T follicular helper cell (primary cell): ENCODE results near the gene KATNB1.
"Not testable (repeated sequence)": the region's sequence is repeated elsewhere in the genome, so short reads cannot be mapped to it uniquely, and the experiment has no call there.

ENCODE experiments used
- DNase-seq: peaks from one replicate; pipeline ENCODE4 v3.0.0-alpha.2; 2020; ENCODE audit warnings: low read depth

KATNB1 gene

DNA sequence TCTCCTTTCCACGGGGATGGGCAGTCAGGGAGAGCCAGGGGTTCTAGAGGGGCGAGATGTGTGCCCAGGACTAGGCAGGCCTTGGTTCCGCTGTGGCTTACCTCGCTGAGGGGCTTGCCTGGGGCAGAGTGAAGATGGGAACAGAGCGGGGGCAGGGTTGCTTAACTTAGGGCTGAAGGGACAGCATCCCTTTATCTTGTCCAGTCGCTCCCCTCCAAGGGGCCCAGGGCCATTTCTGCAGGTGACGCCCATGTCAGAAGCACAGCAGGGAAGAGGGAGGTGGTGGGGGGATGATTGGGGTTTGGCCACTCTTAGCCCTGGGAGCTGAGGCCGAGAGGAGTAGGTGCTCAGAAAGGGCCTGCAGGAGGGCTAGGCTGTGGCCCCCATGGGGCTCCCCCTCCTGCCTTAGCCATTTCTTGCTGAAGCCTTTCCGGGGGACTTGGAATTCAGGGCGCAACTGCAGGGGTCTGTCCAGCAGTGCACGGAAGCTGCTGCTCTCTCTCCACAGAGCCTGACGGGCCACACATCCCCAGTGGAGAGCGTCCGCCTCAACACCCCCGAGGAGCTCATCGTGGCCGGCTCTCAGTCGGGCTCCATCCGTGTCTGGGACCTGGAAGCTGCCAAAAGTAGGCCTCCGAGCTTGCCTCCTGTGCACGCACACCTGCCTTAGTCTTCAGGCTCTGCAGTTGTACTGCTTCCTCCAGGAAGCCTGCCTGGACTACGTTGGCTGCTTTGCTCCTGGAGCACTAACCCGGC lies 8.5 kb downstream of the KATNB1 start:
- DNase-seq: no peak

DNA sequence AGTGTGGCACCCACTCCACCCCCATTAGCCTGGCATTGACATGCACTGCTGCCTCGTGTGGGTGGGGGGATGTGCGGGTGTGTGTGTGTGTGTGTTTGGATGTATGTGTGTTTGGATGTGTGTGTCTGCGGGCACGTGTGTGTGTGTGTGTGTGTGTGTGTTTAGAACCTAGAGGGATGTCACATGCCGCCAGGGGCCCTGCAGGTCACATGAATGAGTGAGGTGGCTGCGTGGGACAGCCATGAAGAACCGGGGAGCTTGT lies 9.0 kb downstream of the KATNB1 start:
- DNase-seq: no peak

GRCh38 chr16:57745768-57746167 lies 10.2 kb downstream of the KATNB1 start:
- no peak for DNase-seq

- DNase-seq: not testable (repeated sequence)
These were observed 10.7 kb downstream of the KATNB1 start for GRCh38 chr16:57746316-57746715.

DNA sequence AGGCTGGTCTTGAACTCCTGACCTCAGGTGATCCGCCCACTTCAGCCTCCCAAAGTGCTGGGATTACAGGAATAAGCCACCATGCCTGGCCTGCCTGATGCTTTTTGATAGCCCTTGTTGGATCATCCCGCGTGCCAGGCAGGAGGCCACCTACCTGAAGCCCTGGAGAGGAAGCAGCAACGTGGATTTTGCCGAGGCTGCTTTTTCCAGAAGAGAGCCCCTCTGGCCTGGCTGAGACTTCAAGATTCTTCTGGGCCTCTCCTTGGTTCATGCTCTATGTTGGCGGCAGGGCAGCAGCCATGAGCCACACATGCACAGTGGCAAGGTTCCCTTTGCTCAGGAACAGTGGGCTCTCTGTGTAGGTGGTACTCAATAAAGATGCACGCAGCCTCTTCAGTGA lies 11.5 kb downstream of the KATNB1 start:
- DNase-seq: no peak

GRCh38 chr16:57747496-57747895 lies 11.9 kb downstream of the KATNB1 start:
- DNase-seq: no peak

DNA sequence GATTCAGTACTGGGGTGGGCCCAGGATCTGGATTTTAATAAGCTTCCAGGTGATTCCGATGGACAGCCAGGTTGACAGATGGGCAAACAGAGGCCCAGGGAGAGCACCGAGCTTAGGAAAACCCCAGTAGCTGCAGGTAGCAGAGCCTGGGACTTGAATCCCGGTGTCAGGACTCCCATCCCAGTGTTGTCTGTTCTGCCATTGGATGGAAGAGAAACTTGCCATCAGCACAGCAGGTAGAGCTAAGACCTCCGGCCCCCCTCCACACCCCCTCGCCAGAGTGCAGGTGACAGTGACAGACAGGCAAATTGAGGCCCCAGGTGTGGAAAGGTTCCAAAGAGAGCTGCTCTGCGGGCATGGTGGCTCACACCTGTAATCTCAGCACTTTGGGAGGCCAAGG lies 12.4 kb downstream of the KATNB1 start:
- DNase-seq: no peak

DNA sequence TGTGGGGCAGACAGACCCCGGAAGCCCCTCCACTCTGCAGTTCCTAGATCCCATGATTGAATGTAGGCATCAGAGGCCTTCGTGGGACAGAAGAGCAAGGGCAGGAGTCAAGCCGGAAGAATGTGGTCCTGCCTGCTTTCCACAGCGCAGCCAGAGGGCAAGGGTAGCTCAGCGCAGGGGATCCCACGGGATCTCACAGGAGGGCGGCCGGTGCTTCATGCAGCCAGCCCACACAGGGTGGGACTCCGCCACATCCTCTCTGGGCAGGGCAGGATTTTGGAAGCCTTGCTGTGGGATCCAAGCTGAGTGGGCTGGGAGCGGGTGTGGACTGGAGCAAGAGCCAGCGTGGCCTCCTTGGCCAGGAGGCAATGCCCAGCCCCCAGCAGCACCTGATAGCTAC lies 13.0 kb downstream of the KATNB1 start:
- DNase-seq: no peak

DNA sequence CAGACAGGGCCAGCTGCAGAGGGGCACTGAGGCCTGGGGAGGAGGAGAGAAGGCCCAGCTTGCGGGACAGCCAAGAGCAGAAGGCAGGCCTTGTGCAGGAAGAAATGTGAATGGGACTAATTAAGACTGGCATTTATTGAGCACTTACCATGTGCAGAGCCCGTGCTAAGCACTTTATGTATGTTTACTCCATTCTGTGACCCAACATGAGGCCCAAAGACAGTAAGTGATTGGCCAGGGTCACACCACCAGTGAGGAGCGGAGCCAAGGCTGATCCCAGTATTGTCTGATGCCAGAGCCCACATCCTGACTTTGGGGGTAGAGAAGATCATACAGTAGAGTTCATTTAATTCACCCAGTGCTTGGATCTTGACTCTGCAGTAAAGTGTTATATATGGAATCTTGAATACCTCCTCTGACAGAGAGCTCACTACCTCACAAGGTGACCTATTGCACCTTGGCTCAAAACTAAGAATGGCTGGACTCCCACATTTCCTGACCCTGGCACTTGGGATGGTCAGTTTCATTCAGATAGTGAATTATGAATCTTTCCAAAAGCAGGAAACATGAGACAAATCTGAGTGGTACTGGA lies 13.6 kb downstream of the KATNB1 start:
- no peak for DNase-seq

GRCh38 chr16:57749856-57750452 lies 14.4 kb downstream of the KATNB1 start:
- no peak for DNase-seq

DNA sequence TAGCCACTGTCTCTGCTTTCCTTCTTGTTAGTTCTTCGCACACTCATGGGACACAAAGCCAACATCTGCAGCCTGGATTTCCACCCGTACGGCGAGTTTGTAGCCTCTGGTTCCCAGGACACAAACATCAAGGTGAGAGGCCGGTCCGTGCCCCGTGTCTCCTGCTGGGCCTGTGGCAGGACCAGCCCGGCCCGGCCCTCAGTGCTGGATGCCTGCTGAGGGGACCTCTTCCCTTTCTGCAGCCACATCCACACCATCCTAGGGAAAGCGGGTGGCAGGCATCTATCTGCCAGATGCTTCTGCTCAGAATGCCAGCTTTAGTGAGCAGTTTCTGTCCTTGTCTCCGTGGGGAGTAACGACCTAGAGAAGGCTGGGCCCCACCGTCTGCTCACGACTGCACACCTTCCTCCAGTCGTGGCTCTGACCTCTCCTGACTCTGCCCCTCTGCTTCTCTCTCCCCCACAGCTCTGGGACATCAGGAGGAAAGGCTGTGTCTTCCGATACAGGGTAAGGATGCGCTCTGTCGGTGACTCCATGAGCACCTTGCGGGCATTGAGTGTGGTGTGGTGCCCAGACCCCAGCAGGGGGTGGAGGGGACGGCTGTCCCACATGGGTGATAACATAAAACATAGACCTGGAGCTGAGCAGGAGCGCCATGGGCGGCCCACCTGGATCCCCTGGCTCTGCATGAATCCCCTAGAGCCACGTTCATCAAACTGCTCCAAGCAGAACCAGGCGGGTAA lies 15.4 kb downstream of the KATNB1 start:
- DNase-seq: no peak

GRCh38 chr16:57751539-57752202 lies 16.1 kb downstream of the KATNB1 start:
- DNase-seq: no peak

- no peak for DNase-seq
These were observed 16.6 kb downstream of the KATNB1 start for GRCh38 chr16:57752203-57752580.

DNA sequence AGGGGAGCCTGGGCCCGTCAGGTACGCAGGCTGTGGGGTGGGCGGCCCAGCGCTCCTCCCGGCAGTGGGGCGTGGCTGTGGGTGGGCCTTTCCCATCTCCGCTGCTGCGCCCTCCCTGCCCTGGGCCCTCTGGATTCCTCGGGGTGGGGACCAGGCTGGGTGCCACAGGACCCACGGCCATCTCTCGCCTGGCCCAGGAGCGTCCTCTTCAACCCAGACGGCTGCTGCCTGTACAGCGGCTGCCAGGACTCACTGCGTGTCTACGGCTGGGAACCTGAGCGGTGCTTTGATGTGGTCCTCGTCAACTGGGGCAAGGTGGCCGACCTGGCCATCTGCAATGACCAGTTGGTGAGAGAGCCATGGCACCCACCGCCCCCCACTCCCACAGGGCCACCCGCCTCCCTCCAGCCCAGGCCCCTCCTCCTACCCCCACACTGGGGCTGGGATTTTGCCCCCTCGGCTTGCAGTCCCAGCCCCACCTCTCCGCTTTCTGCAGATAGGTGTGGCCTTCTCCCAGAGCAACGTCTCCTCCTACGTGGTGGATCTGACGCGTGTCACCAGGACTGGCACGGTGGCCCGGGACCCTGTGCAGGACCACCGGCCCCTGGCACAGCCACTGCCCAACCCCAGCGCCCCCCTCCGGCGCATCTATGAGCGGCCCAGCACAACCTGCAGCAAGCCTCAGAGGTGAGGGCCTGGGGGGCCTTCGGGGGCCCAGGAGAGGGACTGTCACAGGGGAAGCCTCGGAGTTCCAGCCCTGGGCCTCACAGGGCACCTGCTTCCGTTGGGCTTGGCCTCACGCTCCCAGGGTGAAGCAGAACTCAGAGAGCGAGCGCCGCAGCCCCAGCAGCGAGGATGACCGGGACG lies 17.2 kb downstream of the KATNB1 start:
- no peak for DNase-seq

DNA sequence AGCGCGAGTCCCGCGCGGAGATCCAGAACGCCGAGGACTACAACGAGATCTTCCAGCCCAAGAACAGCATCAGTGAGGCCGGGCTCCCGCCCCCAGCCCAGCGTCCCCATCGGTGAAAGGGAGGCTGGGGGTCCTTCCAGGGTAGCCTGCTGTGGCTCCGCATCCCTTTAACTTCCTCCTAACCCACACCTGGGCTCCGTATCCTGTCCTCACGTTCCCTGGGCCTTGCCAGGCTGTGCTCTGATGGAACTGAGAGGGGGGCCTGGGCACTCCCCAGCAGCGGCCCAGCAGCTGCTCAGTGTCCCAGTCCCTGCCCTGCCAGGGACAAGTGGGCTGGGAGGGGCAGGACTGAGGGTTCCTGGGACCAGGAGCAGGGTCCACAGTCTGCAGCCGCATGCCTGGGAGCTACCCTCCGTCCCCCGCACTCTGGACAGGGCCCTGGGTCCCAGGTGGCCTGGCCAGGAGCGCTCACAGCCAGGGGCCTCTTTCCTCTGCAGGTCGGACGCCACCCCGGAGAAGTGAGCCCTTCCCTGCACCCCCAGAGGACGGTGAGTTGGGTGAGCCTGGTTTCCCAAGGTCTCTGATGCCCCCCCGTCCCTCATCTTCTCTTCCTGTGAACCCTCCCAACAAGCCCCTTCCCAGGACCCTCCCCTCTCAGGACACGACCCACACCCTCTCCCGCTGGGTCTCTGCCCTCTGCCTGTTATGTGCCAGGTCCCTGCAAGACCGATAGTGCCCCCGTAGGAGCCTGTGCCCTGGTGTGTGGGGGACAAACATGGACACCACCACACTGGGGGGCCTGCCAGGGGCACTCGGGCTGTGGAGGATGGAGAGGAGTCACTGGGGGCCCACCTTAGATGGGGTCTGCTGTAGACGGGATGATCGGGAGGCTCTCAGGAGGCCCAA lies 18.1 kb downstream of the KATNB1 start:
- DNase-seq: no peak

GRCh38 chr16:57754354-57755060 lies 18.9 kb downstream of the KATNB1 start:
- DNase-seq: no peak

DNA sequence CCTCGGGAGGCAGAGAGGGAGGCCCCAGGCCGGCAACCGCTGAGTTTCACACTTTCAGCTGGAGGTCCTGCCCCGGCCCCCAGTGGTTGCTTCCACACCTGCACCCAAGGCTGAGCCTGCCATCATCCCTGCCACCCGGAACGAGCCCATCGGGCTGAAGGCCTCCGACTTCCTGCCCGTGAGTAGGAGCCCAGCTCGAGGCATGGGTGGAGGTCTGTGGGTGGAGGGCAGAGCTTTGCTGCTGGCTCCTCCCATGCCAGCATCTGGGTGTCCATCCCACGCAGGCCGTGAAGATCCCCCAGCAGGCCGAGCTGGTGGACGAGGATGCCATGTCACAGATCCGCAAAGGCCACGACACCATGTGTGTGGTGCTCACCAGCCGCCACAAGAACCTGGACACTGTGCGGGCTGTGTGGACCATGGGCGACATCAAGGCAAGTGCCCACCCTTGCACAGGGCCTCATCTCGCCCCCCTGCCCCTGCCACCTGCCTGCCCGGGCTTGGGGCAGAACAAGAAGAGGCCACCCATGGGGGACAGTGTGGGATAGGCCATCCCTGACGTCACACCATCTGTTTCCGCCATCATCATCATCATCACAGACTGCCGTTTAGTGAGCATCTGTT lies 19.6 kb downstream of the KATNB1 start:
- no peak for DNase-seq

- no peak for DNase-seq
These were observed 20.3 kb downstream of the KATNB1 start for GRCh38 chr16:57755726-57756423.
